ENCODE measurements around the gene HS3ST3A1. TPM values are rescaled to one million over a fixed set of nuclear protein-coding genes. Genes with fewer than 3 reads are reported as not detected.

Gene HS3ST3A1
- total and polyA plus RNA-seq, 2 experiments from 2014 or later = 5.4 to 24.1 TPM

DNA sequence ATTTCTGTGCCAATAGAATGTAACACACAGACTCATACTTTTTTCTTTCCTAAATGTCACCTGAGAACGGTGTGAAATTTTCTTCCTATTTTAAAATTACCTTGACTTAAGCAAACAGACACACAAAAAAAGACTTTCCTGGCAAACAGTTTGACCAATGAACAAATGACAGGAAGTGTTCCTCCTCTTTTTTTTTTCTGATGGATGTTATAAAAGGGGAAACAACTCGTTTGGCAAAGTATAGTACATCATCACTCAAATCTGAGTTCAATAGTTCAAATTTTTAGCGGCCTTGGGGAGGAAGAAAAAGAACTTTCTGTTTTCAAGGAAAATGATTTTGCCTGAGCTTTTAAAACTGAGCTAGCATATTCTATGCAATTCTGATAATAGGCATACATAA is 19.8 kb downstream of the HS3ST3A1 start:
- H3K9me3 Mint-ChIP-seq = peaks cover 9% of the 10 kb centered on the region
- H3K4me3 Mint-ChIP-seq = no peak overlapping the region
- no peak for DNase-seq (ENCODE audit: low spot score)
- H3K36me3 Mint-ChIP-seq (ENCODE audit: low read depth) = peaks cover 10% of the 10 kb centered on the region
- no peaks in the 10 kb centered on the region for H3K27me3 ChIP-seq (ENCODE audit: insufficient read depth)
- peaks cover 14% of the 10 kb centered on the region for H3K79me2 ChIP-seq (replicated peaks; ENCODE audit: insufficient read depth)
- TF ChIP-seq EZH2 (IDR thresholded peaks at IDR 0.05; ENCODE audit: low read depth, unreplicated experiment) (no peak), REST (IDR thresholded peaks at IDR 0.05; ENCODE audit: unreplicated experiment) (no peak), EZH2phosphoT487 (IDR thresholded peaks at IDR 0.05; ENCODE audit: unreplicated experiment) (no peak), CTCF (conservative IDR thresholded peaks at IDR 0.05; ENCODE audit: low read depth in 2 of 2) (no peak), ZNF331 (CRISPR knock-in tag; IDR thresholded peaks at IDR 0.05; ENCODE audit: low read depth) (no peak)
- TF ChIP-seq, protein P1, sequence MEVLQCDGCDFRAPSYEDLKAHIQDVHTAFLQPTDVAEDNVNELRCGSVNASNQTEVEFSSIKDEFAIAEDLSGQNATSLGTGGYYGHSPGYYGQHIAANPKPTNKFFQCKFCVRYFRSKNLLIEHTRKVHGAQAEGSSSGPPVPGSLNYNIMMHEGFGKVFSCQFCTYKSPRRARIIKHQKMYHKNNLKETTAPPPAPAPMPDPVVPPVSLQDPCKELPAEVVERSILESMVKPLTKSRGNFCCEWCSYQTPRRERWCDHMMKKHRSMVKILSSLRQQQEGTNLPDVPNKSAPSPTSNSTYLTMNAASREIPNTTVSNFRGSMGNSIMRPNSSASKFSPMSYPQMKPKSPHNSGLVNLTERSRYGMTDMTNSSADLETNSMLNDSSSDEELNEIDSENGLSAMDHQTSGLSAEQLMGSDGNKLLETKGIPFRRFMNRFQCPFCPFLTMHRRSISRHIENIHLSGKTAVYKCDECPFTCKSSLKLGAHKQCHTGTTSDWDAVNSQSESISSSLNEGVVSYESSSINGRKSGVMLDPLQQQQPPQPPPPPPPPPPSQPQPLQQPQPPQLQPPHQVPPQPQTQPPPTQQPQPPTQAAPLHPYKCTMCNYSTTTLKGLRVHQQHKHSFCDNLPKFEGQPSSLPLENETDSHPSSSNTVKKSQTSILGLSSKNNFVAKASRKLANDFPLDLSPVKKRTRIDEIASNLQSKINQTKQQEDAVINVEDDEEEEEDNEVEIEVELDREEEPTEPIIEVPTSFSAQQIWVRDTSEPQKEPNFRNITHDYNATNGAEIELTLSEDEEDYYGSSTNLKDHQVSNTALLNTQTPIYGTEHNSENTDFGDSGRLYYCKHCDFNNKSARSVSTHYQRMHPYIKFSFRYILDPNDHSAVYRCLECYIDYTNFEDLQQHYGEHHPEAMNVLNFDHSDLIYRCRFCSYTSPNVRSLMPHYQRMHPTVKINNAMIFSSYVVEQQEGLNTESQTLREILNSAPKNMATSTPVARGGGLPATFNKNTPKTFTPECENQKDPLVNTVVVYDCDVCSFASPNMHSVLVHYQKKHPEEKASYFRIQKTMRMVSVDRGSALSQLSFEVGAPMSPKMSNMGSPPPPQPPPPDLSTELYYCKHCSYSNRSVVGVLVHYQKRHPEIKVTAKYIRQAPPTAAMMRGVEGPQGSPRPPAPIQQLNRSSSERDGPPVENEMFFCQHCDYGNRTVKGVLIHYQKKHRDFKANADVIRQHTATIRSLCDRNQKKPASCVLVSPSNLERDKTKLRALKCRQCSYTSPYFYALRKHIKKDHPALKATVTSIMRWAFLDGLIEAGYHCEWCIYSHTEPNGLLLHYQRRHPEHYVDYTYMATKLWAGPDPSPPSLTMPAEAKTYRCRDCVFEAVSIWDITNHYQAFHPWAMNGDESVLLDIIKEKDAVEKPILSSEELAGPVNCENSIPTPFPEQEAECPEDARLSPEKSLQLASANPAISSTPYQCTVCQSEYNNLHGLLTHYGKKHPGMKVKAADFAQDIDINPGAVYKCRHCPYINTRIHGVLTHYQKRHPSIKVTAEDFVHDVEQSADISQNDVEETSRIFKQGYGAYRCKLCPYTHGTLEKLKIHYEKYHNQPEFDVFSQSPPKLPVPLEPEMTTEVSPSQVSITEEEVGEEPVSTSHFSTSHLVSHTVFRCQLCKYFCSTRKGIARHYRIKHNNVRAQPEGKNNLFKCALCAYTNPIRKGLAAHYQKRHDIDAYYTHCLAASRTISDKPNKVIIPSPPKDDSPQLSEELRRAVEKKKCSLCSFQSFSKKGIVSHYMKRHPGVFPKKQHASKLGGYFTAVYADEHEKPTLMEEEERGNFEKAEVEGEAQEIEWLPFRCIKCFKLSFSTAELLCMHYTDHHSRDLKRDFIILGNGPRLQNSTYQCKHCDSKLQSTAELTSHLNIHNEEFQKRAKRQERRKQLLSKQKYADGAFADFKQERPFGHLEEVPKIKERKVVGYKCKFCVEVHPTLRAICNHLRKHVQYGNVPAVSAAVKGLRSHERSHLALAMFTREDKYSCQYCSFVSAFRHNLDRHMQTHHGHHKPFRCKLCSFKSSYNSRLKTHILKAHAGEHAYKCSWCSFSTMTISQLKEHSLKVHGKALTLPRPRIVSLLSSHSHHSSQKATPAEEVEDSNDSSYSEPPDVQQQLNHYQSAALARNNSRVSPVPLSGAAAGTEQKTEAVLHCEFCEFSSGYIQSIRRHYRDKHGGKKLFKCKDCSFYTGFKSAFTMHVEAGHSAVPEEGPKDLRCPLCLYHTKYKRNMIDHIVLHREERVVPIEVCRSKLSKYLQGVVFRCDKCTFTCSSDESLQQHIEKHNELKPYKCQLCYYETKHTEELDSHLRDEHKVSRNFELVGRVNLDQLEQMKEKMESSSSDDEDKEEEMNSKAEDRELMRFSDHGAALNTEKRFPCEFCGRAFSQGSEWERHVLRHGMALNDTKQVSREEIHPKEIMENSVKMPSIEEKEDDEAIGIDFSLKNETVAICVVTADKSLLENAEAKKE (CRISPR knock-in tag; IDR thresholded peaks at IDR 0.05) = no peak
- no peak overlapping the region for H3K4me2 ChIP-seq
- H3K4me1 ChIP-seq (ENCODE audit: insufficient read depth) = peaks cover 20% of the 10 kb centered on the region; the same call in 1 of the 2 replicates
- H3K27me3 Mint-ChIP-seq (ENCODE audit: insufficient read depth, low read depth, poor library complexity) = peaks cover 2% of the 10 kb centered on the region
- no peak overlapping the region for H3K27ac ChIP-seq (ENCODE audit: low read depth)
- no peaks in the 10 kb centered on the region for H3K9me2 ChIP-seq (ENCODE audit: insufficient read depth)
- no peak for ATAC-seq
- H3K4me3 ChIP-seq = no peak overlapping the region
- H3K27ac Mint-ChIP-seq = no peak overlapping the region
- no peaks in the 10 kb centered on the region for H3F3A ChIP-seq (replicated peaks; ENCODE audit: low read depth)
- no peaks in the 10 kb centered on the region for H3K36me3 ChIP-seq (ENCODE audit: insufficient read depth)
- no peak overlapping the region for H2AFZ ChIP-seq
- peaks cover 17% of the 10 kb centered on the region for H3K4me1 Mint-ChIP-seq
- H4K20me1 ChIP-seq (replicated peaks; ENCODE audit: insufficient read depth) = no peaks in the 10 kb centered on the region
